Left forelimb (tissue), 1 donor: ENCODE data around the gene LAMB2.

ENCODE experiments used
- DNase-seq: peaks from one replicate; pipeline ENCODE4 v3.0.0-alpha.2; 2018; ENCODE audit warnings: low spot score

The LAMB2 gene

GRCh38 chr3:49121132-49121736 is 11.6 kb downstream of the LAMB2 start:
- DNase-seq = no peak

GRCh38 chr3:49120438-49121131 is 12.3 kb downstream of the LAMB2 start, which contains the start of gene USP19:
Gene USP19, minus strand, starts transcription at chr3:49120823. Its CDS starts 1,678 bp downstream, at chr3:49119145.
- DNase-seq = peak; percentile 95

GRCh38 chr3:49120096-49120437 is 12.8 kb downstream of the LAMB2 start:
- DNase-seq = no peak

- DNase-seq = no peak
Observed at GRCh38 chr3:49119439-49119838, 13.4 kb downstream of the LAMB2 start.

GRCh38 chr3:49119036-49119435 is 13.8 kb downstream of the LAMB2 start:
- no peak for DNase-seq

GRCh38 chr3:49112262-49112661 is 20.6 kb downstream of the LAMB2 start:
- no peak for DNase-seq

GRCh38 chr3:49111347-49111746 is 21.5 kb downstream of the LAMB2 start:
- no peak for DNase-seq

GRCh38 chr3:49110780-49111179 is 22.1 kb downstream of the LAMB2 start:
- no peak for DNase-seq

GRCh38 chr3:49108346-49108745 is 24.5 kb downstream of the LAMB2 start:
- no peak for DNase-seq

GRCh38 chr3:49104427-49105291 is 28.2 kb downstream of the LAMB2 start, which contains the start of gene QARS1:
Gene QARS1, minus strand, starts transcription at chr3:49104757. Its CDS starts 24 bp downstream, at chr3:49104733.
- peak; percentile 93 for DNase-seq

GRCh38 chr3:49104052-49104426 is 28.8 kb downstream of the LAMB2 start:
- no peak for DNase-seq

- no peak for DNase-seq
Observed at GRCh38 chr3:49100046-49100615, 32.7 kb downstream of the LAMB2 start.

GRCh38 chr3:49098910-49099630 is 33.8 kb downstream of the LAMB2 start:
- DNase-seq = no peak

- no peak for DNase-seq
Observed at GRCh38 chr3:49098429-49098828, 34.4 kb downstream of the LAMB2 start.

- DNase-seq = peak; percentile 98
Observed at GRCh38 chr3:49093853-49094767, 38.7 kb downstream of the LAMB2 start, which contains the start of gene QRICH1. Gene QRICH1, minus strand, starts transcription at chr3:49094071. Its CDS starts 17,054 bp downstream, at chr3:49077017.

GRCh38 chr3:49092938-49093852 is 39.7 kb downstream of the LAMB2 start:
- peak; percentile 91 for DNase-seq

GRCh38 chr3:49081429-49081828 is 51.4 kb downstream of the LAMB2 start:
- DNase-seq = no peak

GRCh38 chr3:49079270-49079669 is 53.6 kb downstream of the LAMB2 start:
- no peak for DNase-seq

- no peak for DNase-seq
Observed at GRCh38 chr3:49076646-49077045, 56.2 kb downstream of the LAMB2 start.
